HepG2 (cell line): Measurements from ENCODE around the gene MPV17L2. TPM values are rescaled to one million over a fixed set of nuclear protein-coding genes. Genes with fewer than 3 reads are reported as not detected.

Experiments used
- CAMTA2 ChIP-seq: sonication (generic); formaldehyde crosslinking; IDR thresholded peaks from 2 replicates; pipeline ENCODE4 v1.4.0; 2020; ENCODE audit warnings: mild to moderate bottlenecking, missing genetic modification reagents, borderline replicate concordance
- E2F2 ChIP-seq: sonication (generic); formaldehyde crosslinking; IDR thresholded peaks from 2 replicates; pipeline ENCODE4 v1.4.0; 2020; ENCODE audit warnings: missing genetic modification reagents, borderline replicate concordance
- FLYWCH1 ChIP-seq: sonication (generic); formaldehyde crosslinking; IDR thresholded peaks from 2 replicates; pipeline ENCODE4 v1.8.1; 2023; ENCODE audit warnings: mild to moderate bottlenecking, missing genetic modification reagents
- HDAC1 ChIP-seq: sonication (generic); formaldehyde crosslinking; IDR thresholded peaks from 2 replicates; pipeline ENCODE4 v1.5.1; 2020; ENCODE audit warnings: mild to moderate bottlenecking, missing genetic modification reagents
- HES4 ChIP-seq: sonication (generic); formaldehyde crosslinking; IDR thresholded peaks from 2 replicates; pipeline ENCODE4 v1.9.0; 2021; ENCODE audit warnings: mild to moderate bottlenecking, missing genetic modification reagents, borderline replicate concordance
- MTF1 ChIP-seq: sonication (generic); formaldehyde crosslinking; IDR thresholded peaks from 2 replicates; pipeline ENCODE4 v1.5.0; 2020; ENCODE audit warnings: missing genetic modification reagents
- NFKB2 ChIP-seq: sonication (generic); formaldehyde crosslinking; IDR thresholded peaks from 2 replicates; pipeline ENCODE4 v1.4.0; 2020; ENCODE audit warnings: missing genetic modification reagents, borderline replicate concordance
- PREB ChIP-seq: sonication (generic); formaldehyde crosslinking; IDR thresholded peaks from 2 replicates; pipeline ENCODE4 v1.4.0; 2020; ENCODE audit warnings: missing genetic modification reagents
- SAP130 ChIP-seq: IDR thresholded peaks from 2 replicates; pipeline ENCODE4 v1.6.1; 2016; ENCODE audit warnings: low read depth
- SCMH1 ChIP-seq: sonication (generic); formaldehyde crosslinking; IDR thresholded peaks from 2 replicates; pipeline ENCODE4 v1.9.0; 2021; ENCODE audit warnings: missing genetic modification reagents, mild to moderate bottlenecking, borderline replicate concordance
- TFDP1 ChIP-seq: IDR thresholded peaks from 2 replicates; pipeline ENCODE4 v1.6.1; 2016; ENCODE audit warnings: missing compliant biosample characterization, missing genetic modification reagents, borderline replicate concordance
- THAP8 ChIP-seq: sonication (generic); formaldehyde crosslinking; IDR thresholded peaks from 2 replicates; pipeline ENCODE4 v1.5.1; 2020; ENCODE audit warnings: missing genetic modification reagents, mild to moderate bottlenecking, borderline replicate concordance
- YY1 ChIP-seq: IDR thresholded peaks from 2 replicates; pipeline ENCODE4 v1.6.1; 2011; ENCODE audit warnings: low read length, low read depth, moderate library complexity, mild to moderate bottlenecking; ENCODE audit not compliant: insufficient read depth, insufficient replicate concordance
- ZNF224 ChIP-seq: sonication (generic); formaldehyde crosslinking; IDR thresholded peaks from 2 replicates; pipeline ENCODE4 v1.5.0; 2020; ENCODE audit warnings: mild to moderate bottlenecking, missing genetic modification reagents
- ZNF234 ChIP-seq: sonication (generic); formaldehyde crosslinking; conservative IDR thresholded peaks from 2 replicates; pipeline ENCODE4 v1.5.1; 2020; ENCODE audit warnings: mild to moderate bottlenecking, missing genetic modification reagents
- ZNF235 ChIP-seq: sonication (generic); formaldehyde crosslinking; IDR thresholded peaks from 2 replicates; pipeline ENCODE4 v1.8.1; 2023; ENCODE audit warnings: mild to moderate bottlenecking, missing genetic modification reagents, borderline replicate concordance
- ZNF24 ChIP-seq: fragments of 450-650 bp; IDR thresholded peaks from 2 replicates; pipeline ENCODE4 v1.6.1; 2017; ENCODE audit warnings: antibody characterized with exemption, mild to moderate bottlenecking
- ZNF34 ChIP-seq: sonication (generic); formaldehyde crosslinking; IDR thresholded peaks from 2 replicates; pipeline ENCODE4 v1.4.0; 2020; ENCODE audit warnings: mild to moderate bottlenecking, missing genetic modification reagents, borderline replicate concordance
- ZNF512B ChIP-seq: sonication (generic); formaldehyde crosslinking; IDR thresholded peaks from 2 replicates; pipeline ENCODE4 v1.5.1; 2020; ENCODE audit warnings: missing genetic modification reagents, mild to moderate bottlenecking, borderline replicate concordance
- ZNF563 ChIP-seq: sonication (generic); formaldehyde crosslinking; IDR thresholded peaks from 2 replicates; pipeline ENCODE4 v1.8.0; 2022; ENCODE audit warnings: mild to moderate bottlenecking, moderate library complexity, missing genetic modification reagents
- ZNF589 ChIP-seq: sonication (generic); formaldehyde crosslinking; conservative IDR thresholded peaks from 2 replicates; pipeline ENCODE4 v1.8.0; 2022; ENCODE audit warnings: mild to moderate bottlenecking, moderate library complexity, missing genetic modification reagents
- polyA plus RNA-seq, 8 experiments: library from polyadenylated mRNA; depleted of rRNA in 3 of 8; stranded (reverse) in 7 of 8; unstranded in 1 of 8; fragments of >200 nt; fragmentation: Illumina TruSeq in 4 of 8; extraction: Trizol in 4 of 8; gene quantifications; 2 replicates each; pipeline versions ENCODE4 v1.2.1 to v1.2.3, GENCODE V29; 2011 to 2016; ENCODE audit warnings: low read depth in 4 of 8, missing spikeins in 1 of 8, mixed read lengths in 1 of 8; ENCODE audit not compliant: insufficient read depth in 1 of 8
- total RNA-seq, 5 experiments: library from RNA; depleted of rRNA; stranded (reverse); fragments of >200 nt; fragmentation: Illumina TruSeq; extraction: Trizol; gene quantifications; 2 replicates each; pipeline ENCODE4 v1.2.3, GENCODE V29; 2016; ENCODE audit warnings: low read depth in 1 of 5

The MPV17L2 gene
- total and polyA plus RNA-seq, 2 of the 13 experiments (the other 11 are each of a cell fraction or from before 2014, with no cell fraction given) = 13.6 to 16.7 TPM

GRCh38 chr19:18173572-18174288 is 19.3 kb upstream of the MPV17L2 start, which contains the start of gene IFI30 (continued):
- no peak for TF ChIP-seq THAP8 (CRISPR knock-in tag)
- no peak for TF ChIP-seq ZNF24
- no peak for TF ChIP-seq ZNF34
- no peak for TF ChIP-seq ZNF563 (CRISPR knock-in tag)
- peak; percentile 69; the same call in 1 of the 2 replicates for TF ChIP-seq ZNF224 (CRISPR knock-in tag)
- TF ChIP-seq YY1 = peak; percentile 17
- TF ChIP-seq ZNF235 (CRISPR knock-in tag) = no peak
- no peak for TF ChIP-seq ZNF589 (CRISPR knock-in tag)
- TF ChIP-seq NFKB2 = peak; percentile 87; the same call in 1 of the 2 replicates
- no peak for TF ChIP-seq SCMH1
- TF ChIP-seq PREB (CRISPR knock-in tag) = peak; percentile 14; the same call in 1 of the 2 replicates
- TF ChIP-seq E2F2 (CRISPR knock-in tag) = no peak
- no peak for TF ChIP-seq MTF1 (CRISPR knock-in tag)
- peak; percentile 29 for TF ChIP-seq HDAC1 (CRISPR knock-in tag)
- TF ChIP-seq CAMTA2 = no peak
- no peak for TF ChIP-seq FLYWCH1 (CRISPR knock-in tag)
- TF ChIP-seq TFDP1 (CRISPR knock-in tag) = peak; percentile 37; the same call in 1 of the 2 replicates
- peak; percentile 65 for TF ChIP-seq SAP130
- TF ChIP-seq ZNF234 (CRISPR knock-in tag) = no peak
- no peak for TF ChIP-seq HES4 (CRISPR knock-in tag)
- TF ChIP-seq ZNF512B = no peak
